Measurements from ENCODE around the gene HS3ST3A1.

GRCh38 chr17:13592427-13592826, 9.3 kb downstream of the HS3ST3A1 start:
- TF ChIP-seq POLR2A (IDR thresholded peaks at IDR 0.05; ENCODE audit: low read length) (no peak), GATA1 (IDR thresholded peaks at IDR 0.05; ENCODE audit: low read depth, low read length) (no peak)
